Fibroblast of the aortic adventitia (primary cell): ENCODE results near the gene OR6M1. TPM values are rescaled to one million over a fixed set of nuclear protein-coding genes. Genes with fewer than 3 reads are reported as not detected.

Source experiments
- DNase-seq: peaks from one replicate; pipeline ENCODE4 v3.0.0-alpha.2; 2010; ENCODE audit warnings: low read depth
- H3K4me3 ChIP-seq: 2 replicates; pipeline ENCODE4 v1.5.1; 2011; ENCODE audit warnings: low read depth, mild to moderate bottlenecking, control low read depth, low read length, moderate library complexity
- CTCF ChIP-seq: IDR thresholded peaks from 2 replicates; pipeline ENCODE4 v1.5.1; 2011; ENCODE audit warnings: mild to moderate bottlenecking, low read length, control low read depth, inconsistent platforms; ENCODE audit not compliant: insufficient read depth
- total RNA-seq: library from RNA; depleted of rRNA; stranded (reverse); fragments of >200 nt; gene quantifications from 2 replicates; pipeline ENCODE4 v1.2.3, GENCODE V29; 2012; ENCODE audit warnings: low replicate concordance

The OR6M1 gene
- total RNA-seq, 1 donor: not detected

GRCh38 chr11:123783536-123783935 lies 22.6 kb downstream of the OR6M1 start:
- TF ChIP-seq CTCF: no peak
- no peak for DNase-seq
- H3K4me3 ChIP-seq: no peak overlapping the region

- DNase-seq: no peak
- no peak overlapping the region for H3K4me3 ChIP-seq
- no peak for TF ChIP-seq CTCF
These were observed 27.6 kb downstream of the OR6M1 start for GRCh38 chr11:123778511-123778910.

GRCh38 chr11:123775715-123776549 lies 30.2 kb downstream of the OR6M1 start:
- no peak for TF ChIP-seq CTCF
- DNase-seq: no peak
- no peak overlapping the region for H3K4me3 ChIP-seq

- no peak for DNase-seq
- TF ChIP-seq CTCF: no peak
- no peak overlapping the region for H3K4me3 ChIP-seq
These were observed 30.9 kb downstream of the OR6M1 start for GRCh38 chr11:123775289-123775688.

- TF ChIP-seq CTCF: no peak
- DNase-seq: no peak
- no peak overlapping the region for H3K4me3 ChIP-seq
These were observed 32.2 kb downstream of the OR6M1 start for GRCh38 chr11:123773959-123774358.

- no peak overlapping the region for H3K4me3 ChIP-seq
- no peak for DNase-seq
- no peak for TF ChIP-seq CTCF
These were observed 33.1 kb downstream of the OR6M1 start for GRCh38 chr11:123773026-123773425.
